Inflammatory macrophage treated with lipopolysaccharide for 1 hour (primary cell): Measurements from ENCODE around the gene PTPRR.
"Not testable (repeated sequence)": the region's sequence is repeated elsewhere in the genome, so short reads cannot be mapped to it uniquely, and the experiment has no call there.

ENCODE experiments used
- DNase-seq, 2 donors: peaks; one replicate each; pipeline ENCODE4 v3.0.0-alpha.2; 2020 to 2022

Gene PTPRR

GRCh38 chr12:70839544-70839943 is 81.0 kb downstream of the PTPRR start:
- DNase-seq = no peak

GRCh38 chr12:70838127-70838526 is 82.4 kb downstream of the PTPRR start:
- DNase-seq = no peak

- no peak for DNase-seq
Observed at GRCh38 chr12:70837026-70837425, 83.5 kb downstream of the PTPRR start.

GRCh38 chr12:70835948-70836347 is 84.6 kb downstream of the PTPRR start:
- DNase-seq = no peak

GRCh38 chr12:70831543-70831942 is 89.0 kb downstream of the PTPRR start:
- DNase-seq = no peak

GRCh38 chr12:70830221-70831061 is 90.1 kb downstream of the PTPRR start:
- no peak for DNase-seq

GRCh38 chr12:70829070-70829469 is 91.5 kb downstream of the PTPRR start:
- no peak for DNase-seq

GRCh38 chr12:70828351-70828750 is 92.2 kb downstream of the PTPRR start:
- no peak for DNase-seq

GRCh38 chr12:70826156-70826555 is 94.4 kb downstream of the PTPRR start:
- DNase-seq = no peak

GRCh38 chr12:70824511-70824910 is 96.0 kb downstream of the PTPRR start:
- no peak for DNase-seq

GRCh38 chr12:70823182-70823976 is 97.2 kb downstream of the PTPRR start:
- no peak for DNase-seq

- no peak for DNase-seq
Observed at GRCh38 chr12:70822412-70822811, 98.1 kb downstream of the PTPRR start.

- no peak for DNase-seq
Observed at GRCh38 chr12:70815971-70816391, 104.6 kb downstream of the PTPRR start.

GRCh38 chr12:70815056-70815455 is 105.5 kb downstream of the PTPRR start:
- DNase-seq = no peak

- DNase-seq = no peak
Observed at GRCh38 chr12:70813559-70813958, 107.0 kb downstream of the PTPRR start.

GRCh38 chr12:70812136-70812535 is 108.4 kb downstream of the PTPRR start:
- DNase-seq = no peak

GRCh38 chr12:70809887-70810286 is 110.7 kb downstream of the PTPRR start:
- no peak for DNase-seq

- DNase-seq = not testable (repeated sequence)
Observed at GRCh38 chr12:70807993-70808392, 112.5 kb downstream of the PTPRR start.

GRCh38 chr12:70806827-70807226 is 113.7 kb downstream of the PTPRR start:
- no peak for DNase-seq

GRCh38 chr12:70806043-70806442 is 114.5 kb downstream of the PTPRR start:
- DNase-seq = no peak

GRCh38 chr12:70798016-70798783 is 122.3 kb downstream of the PTPRR start:
- no peak for DNase-seq

- no peak for DNase-seq
Observed at GRCh38 chr12:70796989-70797388, 123.5 kb downstream of the PTPRR start.

GRCh38 chr12:70795608-70796007 is 124.9 kb downstream of the PTPRR start:
- DNase-seq = no peak
